Nephron progenitor cell (in vitro differentiated cells): Measurements from ENCODE around the gene ASPG.

Experiments used
- DNase-seq: peaks from one replicate; pipeline ENCODE4 v3.0.0; 2021
- H3K27ac Mint-ChIP-seq: 2 replicates; pipeline ENCODE4 v1.8.0; 2021; ENCODE audit warnings: mild to moderate bottlenecking, moderate library complexity, mixed read lengths
- H3K27me3 Mint-ChIP-seq: 2 replicates; pipeline ENCODE4 v1.8.0; 2021; ENCODE audit warnings: mild to moderate bottlenecking, low read depth, mixed read lengths; ENCODE audit not compliant: poor library complexity
- H3K36me3 Mint-ChIP-seq: 2 replicates; pipeline ENCODE4 v1.8.0; 2021; ENCODE audit warnings: low read depth, mixed read lengths
- H3K4me1 Mint-ChIP-seq: 2 replicates; pipeline ENCODE4 v1.8.0; 2021; ENCODE audit warnings: mixed read lengths
- H3K4me3 Mint-ChIP-seq: 2 replicates; pipeline ENCODE4 v1.8.0; 2021; ENCODE audit warnings: mild to moderate bottlenecking, moderate library complexity, mixed read lengths
- H3K9me3 Mint-ChIP-seq: 2 replicates; pipeline ENCODE4 v1.8.0; 2021; ENCODE audit warnings: mild to moderate bottlenecking, moderate library complexity, mixed read lengths
- CTCF ChIP-seq: fragments of 200-600 bp; sonication (generic); IDR thresholded peaks from 2 replicates; pipeline ENCODE4 v1.5.0; 2021; ENCODE audit warnings: antibody characterized with exemption

The ASPG gene

GRCh38 chr14:104078031-104078455 lies 7.5 kb upstream of the ASPG start:
- no peak overlapping the region for H3K27ac Mint-ChIP-seq
- no peak overlapping the region for H3K4me3 Mint-ChIP-seq
- H3K4me1 Mint-ChIP-seq: peaks cover 7% of the 10 kb centered on the region
- peaks cover 18% of the 10 kb centered on the region for H3K9me3 Mint-ChIP-seq
- TF ChIP-seq CTCF: peak; percentile 100
- DNase-seq: peak; percentile 90
- H3K36me3 Mint-ChIP-seq: no peaks in the 10 kb centered on the region
- H3K27me3 Mint-ChIP-seq: peaks cover 40% of the 10 kb centered on the region

GRCh38 chr14:104080376-104081260 lies 4.9 kb upstream of the ASPG start:
- H3K36me3 Mint-ChIP-seq: no peaks in the 10 kb centered on the region
- H3K27ac Mint-ChIP-seq: no peak overlapping the region
- DNase-seq: no peak
- peaks cover 6% of the 10 kb centered on the region for H3K9me3 Mint-ChIP-seq
- peaks cover 52% of the 10 kb centered on the region for H3K27me3 Mint-ChIP-seq
- H3K4me3 Mint-ChIP-seq: no peak overlapping the region
- peaks cover 23% of the 10 kb centered on the region for H3K4me1 Mint-ChIP-seq
- no peak for TF ChIP-seq CTCF

GRCh38 chr14:104081261-104081835 lies 4.2 kb upstream of the ASPG start:
- H3K27ac Mint-ChIP-seq: no peak overlapping the region
- H3K4me3 Mint-ChIP-seq: no peak overlapping the region
- peaks cover 47% of the 10 kb centered on the region for H3K27me3 Mint-ChIP-seq
- H3K36me3 Mint-ChIP-seq: no peaks in the 10 kb centered on the region
- DNase-seq: no peak
- TF ChIP-seq CTCF: no peak
- peaks cover 6% of the 10 kb centered on the region for H3K9me3 Mint-ChIP-seq
- H3K4me1 Mint-ChIP-seq: peaks cover 25% of the 10 kb centered on the region

- Mint-ChIP-seq H3K4me1 (peaks cover 32% of the 10 kb centered on the region), H3K4me3 (no peak overlapping the region), H3K36me3 (no peaks in the 10 kb centered on the region), H3K9me3 (peaks cover 6% of the 10 kb centered on the region), H3K27ac (no peak overlapping the region), H3K27me3 (peaks cover 48% of the 10 kb centered on the region)
- DNase-seq: no peak
- no peak for TF ChIP-seq CTCF
These were observed 3.5 kb upstream of the ASPG start for GRCh38 chr14:104081951-104082464.

GRCh38 chr14:104082807-104083206 lies 2.7 kb upstream of the ASPG start:
- Mint-ChIP-seq H3K4me3 (no peak overlapping the region), H3K4me1 (peaks cover 34% of the 10 kb centered on the region), H3K36me3 (no peaks in the 10 kb centered on the region), H3K9me3 (peaks cover 6% of the 10 kb centered on the region), H3K27ac (no peak overlapping the region), H3K27me3 (peaks cover 44% of the 10 kb centered on the region)
- no peak for TF ChIP-seq CTCF
- no peak for DNase-seq
